Measurements from ENCODE around the gene SMARCA2.

Gene SMARCA2

DNA sequence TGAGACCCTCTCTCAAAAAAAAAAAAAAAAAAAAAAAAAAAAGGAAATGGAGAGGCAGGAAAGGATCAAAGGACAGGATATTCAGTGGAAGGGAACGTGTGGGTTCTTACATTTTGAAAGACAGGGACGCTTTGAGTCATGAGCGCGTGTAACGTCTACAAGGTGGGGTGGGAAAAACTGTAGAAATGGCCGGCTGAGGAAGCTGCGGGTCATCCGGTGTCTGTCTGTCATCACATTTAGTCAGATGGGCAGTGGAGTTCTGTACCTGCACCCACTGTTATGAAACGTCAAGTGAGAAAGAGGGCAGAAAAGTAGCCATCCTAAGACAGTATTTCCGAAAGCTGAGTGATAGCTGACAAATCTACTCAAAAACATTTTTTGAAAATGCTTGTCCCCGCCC, 159.8 kb downstream of the SMARCA2 start:
- DNase-seq (ENCODE audit: low spot score) = no peak

GRCh38 chr9:2177121-2177520, 162.0 kb downstream of the SMARCA2 start:
- no peak for DNase-seq (ENCODE audit: low spot score)

DNA sequence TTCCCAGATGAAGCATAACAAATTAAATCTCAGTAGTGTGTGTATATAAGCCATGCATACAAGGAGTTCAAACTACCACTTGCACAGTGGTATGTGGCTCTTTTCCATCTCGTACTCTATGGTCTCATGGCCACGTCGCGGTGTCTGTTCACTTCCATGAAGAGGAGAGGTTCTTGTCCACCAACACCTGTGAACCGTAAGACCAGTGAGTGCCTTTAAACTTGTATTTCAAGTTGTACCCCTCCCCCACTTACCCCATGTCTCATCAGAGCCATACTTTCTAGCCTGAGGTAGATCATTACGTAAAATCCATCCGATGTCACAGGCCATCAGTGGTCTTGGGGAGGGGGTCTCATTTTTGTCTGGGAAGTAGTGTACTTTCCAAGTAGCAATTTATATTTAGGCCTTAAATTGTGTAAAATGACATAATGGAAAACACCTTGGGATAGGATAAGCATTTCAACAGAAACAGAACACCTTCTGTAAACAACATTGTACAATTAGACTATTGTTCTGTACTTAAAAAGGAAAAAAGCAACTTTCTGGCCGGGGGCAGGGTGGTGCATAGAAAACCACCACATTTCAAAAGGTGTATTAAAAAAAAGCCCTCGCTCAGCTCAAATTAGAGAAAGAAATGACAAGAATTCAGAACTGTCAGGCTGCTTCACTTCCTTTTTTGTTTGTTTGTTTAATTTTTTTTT, 163.0 kb downstream of the SMARCA2 start:
- DNase-seq (ENCODE audit: low spot score) = no peak

DNA sequence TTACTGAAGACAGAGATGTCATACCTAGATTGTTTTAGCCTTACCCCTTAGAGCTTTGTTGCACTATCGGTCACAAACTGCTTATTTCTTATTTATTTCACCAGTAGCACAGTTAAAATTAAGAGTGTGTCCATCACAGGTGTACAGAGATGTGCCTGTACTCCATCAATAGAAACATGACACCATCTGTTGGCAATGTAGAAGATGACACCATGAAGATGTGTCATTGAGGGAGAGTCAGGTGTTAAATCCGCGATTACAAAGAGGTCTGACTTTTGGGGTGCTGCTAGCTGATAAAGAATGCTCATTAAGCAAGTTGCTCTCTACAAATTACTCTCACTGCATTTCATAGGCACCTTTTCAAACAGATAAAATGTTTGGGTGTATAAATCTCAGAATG, 164.4 kb downstream of the SMARCA2 start:
- no peak for DNase-seq (ENCODE audit: low spot score)

DNA sequence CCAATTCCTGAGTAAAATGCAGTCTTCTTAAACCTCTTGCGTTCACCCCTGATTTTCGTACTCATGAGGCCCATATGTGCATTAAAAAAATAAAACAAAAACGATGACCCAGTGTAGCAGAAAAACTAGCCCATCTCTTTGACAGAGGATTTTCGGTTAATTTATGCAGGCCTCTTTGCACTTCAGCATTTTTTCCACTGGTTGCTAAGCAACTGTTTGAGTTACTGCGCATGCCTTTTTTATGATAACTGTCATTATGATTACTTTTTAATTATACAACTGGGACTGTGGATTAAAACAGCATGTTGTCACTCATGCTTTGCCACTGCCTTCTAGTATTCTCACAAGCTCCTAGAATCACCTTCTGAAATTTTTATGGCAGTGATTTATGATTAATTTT, 165.0 kb downstream of the SMARCA2 start:
- no peak for DNase-seq (ENCODE audit: low spot score)

GRCh38 chr9:2180704-2181103, 165.6 kb downstream of the SMARCA2 start:
- DNase-seq (ENCODE audit: low spot score) = no peak

GRCh38 chr9:2181792-2182191, 166.6 kb downstream of the SMARCA2 start:
- peak; percentile 77 for DNase-seq (ENCODE audit: low spot score)

- no peak for DNase-seq (ENCODE audit: low spot score)
These were observed 175.9 kb downstream of the SMARCA2 start for GRCh38 chr9:2190939-2191608.

DNA sequence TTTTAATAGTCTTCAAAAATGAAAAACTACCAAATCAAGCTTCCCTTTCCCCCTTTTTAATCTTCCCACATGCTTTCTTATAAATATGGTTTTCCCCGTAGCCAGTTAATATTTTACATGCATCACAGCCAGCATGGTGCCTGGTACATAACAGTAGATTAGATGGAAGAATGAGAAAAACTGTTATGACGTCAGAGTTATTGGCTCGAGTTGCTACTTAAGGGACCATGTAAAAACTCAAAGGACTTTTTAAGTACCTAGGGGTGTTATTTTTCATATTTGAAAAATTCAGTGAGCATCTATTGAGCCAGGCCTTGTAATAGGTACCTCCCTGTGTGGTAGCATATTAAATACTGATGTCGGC, 176.4 kb downstream of the SMARCA2 start:
- DNase-seq (ENCODE audit: low spot score) = no peak

GRCh38 chr9:2192356-2192979, 177.3 kb downstream of the SMARCA2 start:
- no peak for DNase-seq (ENCODE audit: low spot score)

GRCh38 chr9:2193552-2193951, 178.4 kb downstream of the SMARCA2 start:
- no peak for DNase-seq (ENCODE audit: low spot score)

DNA sequence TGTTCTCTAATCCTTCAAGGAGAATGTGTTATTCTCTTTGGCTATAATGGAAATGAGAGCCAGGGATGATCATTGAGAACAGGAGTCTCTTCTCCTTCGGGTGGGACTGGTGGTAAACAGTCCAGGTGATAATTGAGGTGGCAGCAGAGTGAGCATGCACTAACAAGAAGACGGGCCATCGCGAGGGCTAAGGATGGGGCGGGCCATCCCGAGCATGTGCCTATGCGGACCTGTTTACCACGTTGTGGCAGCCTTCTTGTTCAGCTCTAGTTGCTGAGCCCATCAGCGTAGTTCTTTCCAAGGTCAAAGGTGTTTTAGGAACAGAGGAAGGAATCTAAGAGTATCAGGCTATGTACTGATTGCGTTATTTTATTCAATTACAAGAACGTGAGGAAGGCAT, 180.1 kb downstream of the SMARCA2 start:
- DNase-seq (ENCODE audit: low spot score) = no peak

DNA sequence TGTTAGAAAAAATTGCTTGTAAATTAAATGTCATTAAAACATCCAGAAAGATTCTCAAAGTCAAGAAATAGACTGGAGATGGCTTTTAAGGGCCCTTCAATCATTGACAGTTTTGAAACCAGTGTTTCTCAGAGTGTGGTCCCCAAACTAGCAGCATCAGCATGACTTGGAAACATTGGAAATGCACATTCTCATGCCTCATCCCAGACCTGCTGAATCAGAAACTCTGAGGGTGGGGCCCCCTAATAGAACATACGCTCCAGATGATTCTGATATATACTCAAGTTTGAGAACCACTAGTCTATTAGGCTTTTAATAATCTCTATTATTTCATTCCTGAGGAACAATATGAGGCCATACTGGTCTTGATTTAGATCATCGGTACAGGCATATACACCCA, 181.6 kb downstream of the SMARCA2 start:
- no peak for DNase-seq (ENCODE audit: low spot score)

- no peak for DNase-seq (ENCODE audit: low spot score)
These were observed 183.9 kb downstream of the SMARCA2 start for GRCh38 chr9:2198956-2199635.

- DNase-seq (ENCODE audit: low spot score) = no peak
These were observed 185.1 kb downstream of the SMARCA2 start for GRCh38 chr9:2199999-2200796.

- DNase-seq (ENCODE audit: low spot score) = no peak
These were observed 193.3 kb downstream of the SMARCA2 start for GRCh38 chr9:2208465-2208864.

- DNase-seq (ENCODE audit: low spot score) = no peak
These were observed 193.8 kb downstream of the SMARCA2 start for GRCh38 chr9:2208991-2209390.

- no peak for DNase-seq (ENCODE audit: low spot score)
These were observed 194.3 kb downstream of the SMARCA2 start for GRCh38 chr9:2209400-2209799.

- no peak for DNase-seq (ENCODE audit: low spot score)
These were observed 195.1 kb downstream of the SMARCA2 start for GRCh38 chr9:2210201-2210600.

- no peak for DNase-seq (ENCODE audit: low spot score)
These were observed 198.8 kb downstream of the SMARCA2 start for GRCh38 chr9:2213830-2214468.

DNA sequence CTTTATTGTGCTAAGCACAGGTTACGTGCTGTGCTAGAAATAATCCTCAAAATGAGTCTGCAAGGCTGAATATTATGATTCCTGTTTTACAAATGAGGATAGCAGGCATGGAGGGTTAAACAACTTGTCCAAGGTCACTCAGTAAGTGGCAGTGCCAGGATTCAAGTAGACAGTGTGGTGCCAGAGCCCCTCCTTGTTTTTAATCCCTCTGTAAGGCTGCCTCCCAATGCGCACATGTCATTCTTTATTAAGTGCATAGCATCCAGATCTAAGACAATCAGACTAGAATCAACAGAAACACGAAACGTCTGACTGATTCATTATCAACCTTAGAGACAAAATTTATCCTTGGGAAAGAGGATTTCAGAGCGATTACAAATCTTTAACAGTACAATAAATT, 199.6 kb downstream of the SMARCA2 start:
- DNase-seq (ENCODE audit: low spot score) = peak; percentile 63
